ACHN (cell line): Measurements from ENCODE around the gene NBPF1.
"Not testable (repeated sequence)": the region's sequence is repeated elsewhere in the genome, so short reads cannot be mapped to it uniquely, and the experiment has no call there.

Experiments
- DNase-seq: peaks from one replicate; pipeline ENCODE4 v3.0.0-alpha.2; 2015
- in situ Hi-C: cut with HindIII; loops from 2 replicates; pipeline ENCODE4 v1.10.0; 2017; ENCODE audit warnings: low sequenced_read_pairs, low pct_ligation_motif_present, low pct_unique_long_range_greater_than_20kb

NBPF1 gene

DNA sequence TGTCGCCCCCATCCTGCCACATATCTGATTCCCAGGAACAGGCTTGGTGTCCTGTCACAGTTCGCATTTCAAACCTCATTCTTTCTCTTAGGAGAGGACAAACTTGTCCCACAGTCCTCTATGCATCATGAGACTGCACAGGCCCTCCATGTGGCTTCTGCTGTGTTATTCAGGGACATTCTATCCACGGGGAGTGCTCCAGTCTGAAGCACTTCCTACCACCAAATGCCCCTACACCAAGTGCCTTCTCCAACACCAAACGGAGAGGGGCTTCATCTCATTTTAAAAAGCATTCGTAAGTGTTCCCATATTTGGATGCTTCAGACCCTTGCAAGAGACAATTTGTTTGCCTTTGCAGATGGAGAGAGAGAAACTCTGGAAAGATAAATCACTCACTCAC, 25.3 kb downstream of the NBPF1 start:
- DNase-seq, in situ Hi-C loops: not testable (repeated sequence)

DNA sequence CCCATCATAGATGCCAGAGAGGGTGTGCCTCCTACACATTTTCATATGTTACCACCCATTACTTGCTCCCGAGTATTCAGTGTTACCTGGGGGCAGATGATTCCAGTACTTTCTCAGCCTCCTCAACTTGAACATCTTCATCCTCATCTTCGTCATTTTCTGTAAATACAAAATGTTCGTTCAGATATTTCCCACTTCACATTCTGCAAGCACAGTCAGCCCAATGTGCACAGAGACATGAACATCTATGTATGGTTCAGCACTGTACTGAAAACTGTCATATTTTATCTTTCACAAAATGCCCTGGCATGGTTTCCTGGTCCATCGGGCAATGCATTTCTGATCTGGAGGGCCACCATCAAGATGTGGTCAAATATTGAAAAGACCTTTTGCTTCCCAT, 25.7 kb downstream of the NBPF1 start:
- DNase-seq, in situ Hi-C loops: not testable (repeated sequence)

DNA sequence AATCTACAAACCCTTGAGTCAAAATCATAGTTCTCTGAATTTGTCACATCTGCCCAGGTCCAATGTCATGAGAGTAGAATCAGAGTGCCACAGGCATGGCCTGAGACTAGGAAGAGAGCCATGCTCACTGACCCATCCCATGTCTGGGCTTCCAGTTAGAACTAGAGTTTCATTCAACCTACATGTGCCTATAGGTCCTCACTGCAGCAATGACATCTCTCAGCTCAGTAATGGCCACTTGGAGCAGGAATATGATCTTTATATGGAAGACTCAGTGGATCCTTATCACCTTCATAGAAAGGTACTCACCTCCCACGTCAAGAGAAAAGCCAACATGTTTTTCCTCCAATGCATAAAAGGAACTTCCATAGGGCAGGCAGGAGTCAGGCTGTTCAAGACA, 48.0 kb downstream of the NBPF1 start:
- DNase-seq, in situ Hi-C loops: not testable (repeated sequence)

DNA sequence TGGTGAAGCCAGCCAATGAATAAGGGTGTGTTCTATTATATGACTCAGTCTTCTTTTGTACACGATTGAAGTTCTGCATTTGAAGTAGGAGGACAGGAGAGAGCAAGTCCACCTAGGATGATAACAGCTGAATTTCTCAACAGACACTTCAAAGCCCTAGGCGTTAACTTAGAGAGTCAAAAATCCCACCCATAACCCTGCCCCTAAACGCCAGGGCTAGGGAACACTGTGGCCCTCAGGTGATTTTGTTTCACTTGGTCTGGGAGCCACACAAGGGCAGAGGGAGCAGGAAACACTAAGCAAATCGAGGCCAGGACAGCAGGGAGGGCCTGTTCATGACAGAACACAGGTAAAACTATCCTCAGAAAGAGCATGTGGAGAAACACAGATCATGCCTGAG, 52.3 kb downstream of the NBPF1 start:
- DNase-seq: not testable (repeated sequence)

DNA sequence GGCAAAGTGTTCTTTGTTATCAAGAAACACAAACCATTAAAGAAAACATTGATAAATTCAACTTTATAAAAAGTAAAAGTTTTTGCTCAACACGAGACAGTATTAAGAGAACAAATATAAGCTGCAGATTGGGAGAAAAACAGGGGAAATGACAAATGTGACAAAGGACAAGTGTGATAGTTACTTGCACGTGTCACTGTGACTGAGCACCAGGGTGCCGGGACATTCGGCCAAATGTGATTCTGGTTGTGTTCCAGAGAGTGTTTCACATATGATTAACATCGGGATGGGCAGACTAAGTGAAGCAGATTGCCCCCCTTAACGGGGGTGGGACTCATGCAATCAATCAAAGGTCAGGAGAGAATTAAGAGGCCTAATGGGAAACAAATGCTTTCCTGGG, 52.9 kb downstream of the NBPF1 start:
- DNase-seq, in situ Hi-C loops: not testable (repeated sequence)

More for the DNA sequence above, 52.3 kb downstream of the NBPF1 start:
- in situ Hi-C loops: not testable (repeated sequence)

DNA sequence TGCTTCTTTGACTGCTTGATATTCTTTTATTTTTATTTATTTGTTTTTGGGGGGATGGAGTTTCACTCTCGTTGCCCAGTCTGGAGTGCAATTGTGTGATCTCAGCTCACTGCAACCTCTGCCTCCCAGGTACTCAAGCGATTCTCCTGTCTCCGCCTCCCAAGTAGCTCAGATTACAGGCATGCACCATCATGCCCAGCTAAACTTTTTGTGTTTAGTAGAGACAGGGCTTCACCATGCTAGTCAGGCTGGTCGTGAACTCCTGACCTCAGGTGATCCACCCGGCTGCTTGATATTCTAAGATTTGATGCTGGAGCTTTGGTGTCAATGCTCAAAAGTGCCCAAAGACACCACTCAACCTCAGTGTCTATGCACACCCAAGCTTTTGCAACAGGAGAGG, 53.7 kb downstream of the NBPF1 start:
- in situ Hi-C loops, DNase-seq: not testable (repeated sequence)

DNA sequence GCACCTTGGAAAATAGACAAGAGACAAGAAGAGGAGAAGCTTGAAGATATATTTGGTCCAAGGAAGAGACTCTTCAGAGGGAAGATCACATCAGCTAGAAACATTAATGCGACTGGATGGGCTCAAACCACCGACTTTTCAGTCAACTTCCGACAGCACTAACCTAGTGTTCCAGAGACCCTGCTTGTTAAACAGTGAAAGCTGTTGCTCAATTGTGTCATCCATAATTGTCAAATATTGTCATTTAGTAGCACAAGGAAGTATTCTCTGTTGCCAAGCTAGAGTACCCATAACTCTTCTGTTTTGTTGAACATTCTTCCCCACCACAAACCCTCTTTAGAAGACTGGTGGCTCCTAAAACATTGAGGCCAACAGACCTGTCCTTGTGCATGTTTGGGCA, 56.3 kb downstream of the NBPF1 start:
- in situ Hi-C loops, DNase-seq: not testable (repeated sequence)

DNA sequence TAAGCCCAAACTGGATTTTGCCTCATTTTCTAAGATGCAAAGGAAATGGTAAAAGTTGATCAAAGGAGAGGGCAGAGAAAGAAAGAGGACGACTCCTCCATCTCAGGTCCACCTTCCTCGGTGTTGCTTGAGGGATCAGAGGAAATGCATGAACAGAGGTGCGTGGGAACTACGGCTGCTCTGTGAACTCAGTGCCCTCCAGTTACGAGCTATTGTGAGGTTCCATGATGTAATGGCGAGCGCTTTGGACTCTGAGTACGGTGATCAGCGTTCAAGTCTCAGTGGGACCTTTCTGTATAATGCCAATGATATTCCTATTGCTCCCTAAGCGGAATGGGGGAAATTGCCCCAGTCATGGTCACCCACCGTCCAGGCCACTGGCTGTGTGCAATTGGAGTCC, 60.1 kb downstream of the NBPF1 start:
- DNase-seq, in situ Hi-C loops: not testable (repeated sequence)

DNA sequence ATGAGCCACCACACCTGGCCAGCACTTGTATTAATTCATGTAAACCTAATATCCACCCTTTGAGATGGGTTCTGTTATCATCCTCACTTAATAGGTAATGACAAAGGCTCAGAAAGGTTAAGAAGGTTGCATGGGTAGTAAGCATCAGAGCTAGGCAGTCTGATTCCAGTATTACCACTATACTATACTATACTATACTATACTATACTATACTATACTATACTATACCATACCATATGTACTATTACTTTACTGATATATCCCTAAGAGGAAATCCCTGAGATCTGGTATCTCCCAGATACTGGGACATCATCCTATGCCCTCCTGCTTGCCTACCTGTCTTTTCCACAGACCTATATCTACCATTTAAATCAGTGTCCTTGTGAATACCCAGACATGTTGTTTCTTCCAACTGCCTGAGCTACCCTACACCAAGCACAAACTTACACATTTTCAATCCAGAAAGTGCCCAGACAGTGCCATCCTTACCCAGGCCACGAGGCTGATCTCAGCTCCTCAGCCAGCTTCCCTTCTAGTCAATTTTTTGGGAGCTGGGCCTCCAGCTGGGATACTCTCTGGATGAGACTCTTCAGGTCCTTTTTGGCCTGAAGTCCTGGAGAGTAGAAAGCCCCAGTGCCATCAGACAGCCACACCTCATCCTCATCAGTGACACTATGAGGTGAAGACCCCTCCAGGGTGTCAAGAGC, 63.0 kb downstream of the NBPF1 start:
- DNase-seq, in situ Hi-C loops: not testable (repeated sequence)

DNA sequence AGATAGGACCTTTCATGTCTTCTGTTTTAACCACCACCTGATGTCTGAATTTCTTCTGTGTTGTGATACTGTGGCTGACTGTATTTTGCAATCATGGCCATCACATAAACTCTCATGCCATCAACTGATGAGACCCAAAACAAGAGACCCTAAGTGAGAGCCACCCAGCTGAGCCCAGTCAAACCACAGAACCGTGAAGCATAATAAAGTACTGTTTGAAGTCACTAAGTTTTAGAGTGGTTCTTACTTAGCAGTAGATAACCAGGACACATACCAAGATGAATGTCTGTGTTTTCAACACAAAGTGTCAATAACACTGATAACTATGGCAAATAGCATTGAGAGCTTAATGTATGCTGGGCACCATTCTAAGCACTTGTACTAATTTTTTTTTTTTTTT, 63.8 kb downstream of the NBPF1 start:
- DNase-seq, in situ Hi-C loops: not testable (repeated sequence)

DNA sequence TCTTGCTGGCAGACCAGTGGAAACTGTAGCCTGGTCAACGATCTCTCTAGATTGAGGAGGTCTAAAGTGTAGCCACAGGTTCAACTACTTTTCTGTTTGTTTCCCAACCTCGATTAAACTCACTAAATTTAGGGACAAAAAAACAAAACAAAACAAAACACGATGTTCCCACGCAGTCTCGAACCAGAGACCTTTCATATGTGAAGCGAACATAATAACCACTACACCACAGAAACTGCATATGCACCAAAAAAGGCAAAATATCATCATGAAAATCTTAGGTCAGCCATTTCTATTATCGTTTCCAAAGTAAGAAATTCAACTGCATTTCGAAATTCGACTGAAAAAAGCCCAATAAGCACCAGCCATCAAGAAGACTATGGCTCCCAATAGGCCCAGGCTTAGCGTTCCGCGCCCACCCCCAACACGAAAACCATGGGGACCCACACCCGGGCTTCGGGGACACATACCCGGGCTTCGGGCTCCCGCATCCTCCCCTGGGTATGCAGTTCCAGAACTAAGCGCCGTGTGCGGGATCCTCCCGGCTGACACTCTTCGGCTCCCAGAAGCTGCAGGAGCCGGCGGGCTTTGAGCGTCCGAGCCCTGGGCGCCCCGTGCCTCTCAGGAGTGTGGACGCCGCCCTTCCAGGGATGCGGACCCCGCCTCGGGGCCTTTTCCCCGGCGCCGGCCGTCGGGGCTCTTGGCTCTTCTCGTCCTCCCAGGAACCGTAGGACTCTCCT, 65.7 kb downstream of the NBPF1 start:
- DNase-seq, in situ Hi-C loops: not testable (repeated sequence)

DNA sequence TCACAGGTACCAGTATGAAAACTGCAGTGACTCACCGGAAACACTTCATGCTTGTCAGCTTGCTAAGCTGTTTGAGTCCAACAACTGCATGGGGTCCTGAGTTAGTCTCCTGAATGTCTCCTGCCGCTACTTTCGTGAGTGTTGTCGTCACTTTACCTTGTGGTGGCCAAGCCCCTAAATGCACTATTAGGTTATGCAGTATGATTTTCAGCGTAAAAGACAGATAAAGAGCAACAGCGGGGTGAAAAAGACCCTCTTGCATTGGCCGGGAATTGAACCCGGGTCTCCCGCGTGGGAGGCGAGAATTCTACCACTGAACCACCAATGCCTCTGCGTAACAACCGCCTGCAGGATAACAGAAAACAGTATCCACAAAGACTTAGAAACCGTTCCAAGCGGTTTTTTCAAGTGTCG, 67.7 kb downstream of the NBPF1 start:
- peak; percentile 33 for DNase-seq
- in situ Hi-C loops: not testable (repeated sequence)

DNA sequence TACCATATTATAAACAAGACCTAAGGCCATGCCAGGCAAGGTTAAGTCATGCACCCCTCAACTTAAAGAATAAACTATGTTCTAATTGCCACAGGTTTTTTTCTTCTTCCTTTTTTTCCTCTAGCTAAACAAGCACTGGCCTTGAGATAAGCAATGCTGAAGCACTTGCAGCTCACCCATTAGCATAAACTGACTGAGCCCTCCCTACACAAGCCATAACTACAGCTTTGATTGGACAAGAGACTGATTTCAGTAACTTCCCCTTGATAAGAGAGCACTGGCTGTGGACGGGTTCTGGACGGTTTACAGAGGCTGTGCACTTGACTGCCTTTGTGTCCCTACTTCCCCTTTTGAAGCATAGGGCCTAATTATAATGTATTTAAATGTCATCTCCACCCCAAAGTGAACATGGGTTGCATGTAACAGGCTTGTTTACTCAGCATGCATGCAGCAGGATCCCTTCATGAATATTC, 72.9 kb downstream of the NBPF1 start:
- DNase-seq, in situ Hi-C loops: not testable (repeated sequence)

DNA sequence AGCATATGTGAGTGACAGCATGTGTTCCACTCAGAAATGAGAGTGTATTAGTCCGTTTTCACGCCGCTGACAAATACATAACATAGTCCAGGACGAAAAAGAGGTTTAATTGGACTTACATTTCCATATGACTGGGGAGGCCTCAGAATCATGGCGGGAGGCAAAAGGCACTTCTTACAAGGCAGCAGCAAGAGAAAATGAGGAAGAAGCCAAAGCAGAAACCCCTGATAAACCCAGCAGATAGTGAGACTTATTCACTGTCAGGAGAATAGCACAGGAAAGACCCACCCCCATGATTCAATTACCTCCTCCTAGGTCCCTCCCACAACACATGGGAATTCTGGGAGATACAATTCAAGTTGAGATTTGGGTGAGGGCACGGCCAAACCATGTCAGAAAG, 75.8 kb downstream of the NBPF1 start:
- in situ Hi-C loops, DNase-seq: not testable (repeated sequence)

DNA sequence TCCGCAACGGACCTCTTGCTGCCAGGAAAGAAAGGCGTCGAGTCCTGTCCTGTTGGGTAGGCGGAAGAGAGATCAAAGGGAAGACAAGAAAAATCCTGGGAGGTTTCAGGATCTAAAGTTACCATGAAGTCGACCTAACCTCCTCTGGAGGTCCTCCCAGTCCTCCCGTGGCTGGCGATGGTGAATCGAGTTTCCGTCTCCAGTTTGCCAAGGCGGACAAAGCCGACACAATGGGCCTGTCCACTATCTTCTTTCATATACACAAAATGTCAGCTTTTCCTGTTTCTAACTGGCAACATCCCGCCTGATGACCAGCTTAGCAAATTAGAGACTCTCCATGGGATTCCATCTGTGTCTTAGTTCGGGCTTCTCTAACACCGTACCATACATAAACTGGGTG, 76.6 kb downstream of the NBPF1 start:
- DNase-seq, in situ Hi-C loops: not testable (repeated sequence)

DNA sequence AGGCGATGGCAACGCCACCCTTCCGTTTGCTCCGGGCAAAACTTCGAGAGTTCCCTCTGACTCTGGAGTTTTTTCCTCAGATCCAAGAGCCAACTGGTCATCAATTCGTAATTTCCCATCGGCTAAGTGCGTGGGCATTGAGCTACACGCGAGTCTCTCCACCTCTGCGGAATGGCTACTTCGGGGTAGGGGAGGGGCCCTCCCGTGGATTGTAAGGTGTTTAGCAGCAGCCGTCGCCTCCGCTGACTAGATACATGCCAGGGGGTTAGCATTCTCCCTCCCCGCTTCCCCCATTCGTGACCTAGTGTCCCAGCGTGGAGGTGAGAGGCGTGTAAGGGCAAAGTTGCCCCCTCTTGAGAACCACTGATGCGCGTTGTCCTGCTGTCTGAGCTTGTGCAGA, 77.5 kb downstream of the NBPF1 start:
- in situ Hi-C loops, DNase-seq: not testable (repeated sequence)

DNA sequence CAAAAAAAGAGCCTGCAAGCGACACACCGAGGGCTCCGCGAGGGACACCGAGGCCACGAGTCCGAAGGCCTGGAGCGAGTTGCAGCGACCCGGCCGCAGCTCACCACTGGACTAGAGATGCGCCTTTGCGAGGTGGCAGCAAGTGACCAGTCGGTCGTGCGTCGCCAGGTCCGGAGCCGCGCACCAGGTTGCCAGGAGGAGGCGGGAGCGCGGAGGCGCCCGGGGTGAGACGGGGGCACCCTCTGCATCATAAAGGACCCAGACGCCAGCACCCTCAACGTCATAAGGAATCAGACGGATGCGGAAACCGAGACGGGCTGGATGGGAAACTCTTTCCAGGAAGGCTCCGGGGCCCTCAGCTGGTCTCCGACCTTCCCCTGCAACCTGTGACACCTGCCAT, 77.9 kb downstream of the NBPF1 start:
- DNase-seq, in situ Hi-C loops: not testable (repeated sequence)

DNA sequence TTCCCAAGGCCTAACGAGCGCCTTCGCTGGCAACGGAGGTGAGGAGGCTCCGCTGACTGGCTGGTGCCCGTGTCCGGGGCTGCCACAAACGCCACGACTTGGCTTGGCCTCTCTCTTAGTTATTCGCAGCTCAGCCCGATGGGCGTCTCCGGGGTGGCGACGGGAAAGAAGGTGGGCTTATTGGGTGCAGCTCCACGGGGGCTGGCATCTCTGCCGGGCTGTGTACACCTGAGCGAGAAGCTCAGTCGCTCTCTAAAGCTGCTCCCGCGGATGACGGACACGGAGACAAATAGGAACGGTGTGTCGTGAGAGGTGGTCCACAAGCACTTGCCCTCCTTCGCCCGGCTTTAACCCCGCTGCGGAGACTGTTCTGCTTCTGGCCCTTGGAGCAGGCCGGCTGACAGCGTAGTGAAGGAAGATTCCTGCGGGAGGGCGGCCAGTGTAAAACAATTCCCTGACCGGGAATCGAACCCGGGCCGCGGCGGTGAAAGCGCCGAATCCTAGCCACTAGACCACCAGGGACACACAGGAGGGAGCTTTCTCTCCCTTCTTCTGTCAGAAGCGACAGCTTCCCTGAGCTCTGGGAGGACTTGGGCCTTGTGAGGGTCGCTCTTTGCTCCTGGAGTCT, 78.4 kb downstream of the NBPF1 start:
- DNase-seq: peak; percentile 48
- in situ Hi-C loops: not testable (repeated sequence)

DNA sequence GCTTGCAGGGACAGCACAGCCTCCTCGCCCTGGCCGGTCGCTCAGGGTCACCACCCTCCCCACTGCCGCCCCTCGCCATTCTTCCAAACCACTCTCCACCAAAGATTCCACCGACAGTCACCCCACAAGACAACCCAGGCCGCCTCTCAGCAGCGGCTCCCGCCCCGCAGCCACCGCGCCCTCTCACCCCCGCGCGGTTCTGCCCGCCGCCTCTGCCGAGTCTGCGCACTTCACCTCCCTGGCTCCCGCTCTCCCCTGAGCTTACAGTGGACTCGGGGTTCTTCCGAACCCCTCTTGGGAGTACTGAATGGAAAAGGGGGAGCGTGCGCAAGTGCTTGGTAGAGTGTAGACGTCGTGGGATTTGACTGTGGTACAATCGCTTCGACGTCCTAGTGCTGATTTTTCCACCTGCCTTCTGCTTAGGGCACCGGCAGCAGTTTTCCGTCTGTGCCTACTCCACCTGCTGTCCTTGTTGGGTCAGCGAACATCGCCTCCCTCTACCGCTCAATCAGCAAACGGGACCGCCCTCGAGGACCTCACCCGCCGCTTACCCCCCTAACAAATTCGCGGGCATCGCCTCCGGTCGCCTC, 79.0 kb downstream of the NBPF1 start:
- DNase-seq, in situ Hi-C loops: not testable (repeated sequence)
